HepG2 (cell line): ENCODE measurements around the gene CGNL1. TPM values are rescaled to one million over a fixed set of nuclear protein-coding genes. Genes with fewer than 3 reads are reported as not detected.
A peak's percentile ranks its signal among the peaks of the same experiment; 100 is the strongest.

ENCODE experiments used
- ATM ChIP-seq: fragments of 450-650 bp; IDR thresholded peaks from 2 replicates; pipeline ENCODE4 v1.7.1; 2017; ENCODE audit warnings: mild to moderate bottlenecking, borderline replicate concordance
- DMTF1 ChIP-seq: sonication (generic); formaldehyde crosslinking; IDR thresholded peaks from 2 replicates; pipeline ENCODE4 v1.4.0; 2020; ENCODE audit warnings: mild to moderate bottlenecking, missing genetic modification reagents
- FIP1L1 ChIP-seq: fragments of 200-400 bp; formaldehyde crosslinking; IDR thresholded peaks from 2 replicates; pipeline ENCODE4 v1.6.1; 2018; ENCODE audit warnings: low read depth, mild to moderate bottlenecking, low read length, moderate library complexity, borderline replicate concordance; ENCODE audit not compliant: insufficient read depth
- FOXA1 ChIP-seq, 2 experiments: fragments of 450-650 bp in 1 of 2; sonication (generic) in 1 of 2; formaldehyde crosslinking in 1 of 2; IDR thresholded peaks; 2 replicates each; pipeline versions ENCODE4 v1.4.0 to v1.6.1; 2016 to 2020; ENCODE audit warnings: missing genetic modification reagents in 1 of 2
- HIVEP1 ChIP-seq: sonication (generic); formaldehyde crosslinking; IDR thresholded peaks from 2 replicates; pipeline ENCODE4 v1.4.0; 2020; ENCODE audit warnings: mild to moderate bottlenecking, missing genetic modification reagents
- JDP2 ChIP-seq: sonication (generic); formaldehyde crosslinking; IDR thresholded peaks from 2 replicates; pipeline ENCODE4 v1.8.1; 2022; ENCODE audit warnings: missing genetic modification reagents, borderline replicate concordance
- NFE2L1 ChIP-seq: sonication (generic); formaldehyde crosslinking; IDR thresholded peaks from 2 replicates; pipeline ENCODE4 v1.4.0; 2020; ENCODE audit warnings: missing genetic modification reagents, mild to moderate bottlenecking, borderline replicate concordance
- PATZ1 ChIP-seq: sonication (generic); formaldehyde crosslinking; IDR thresholded peaks from 2 replicates; pipeline ENCODE4 v1.4.0; 2020; ENCODE audit warnings: missing genetic modification reagents
- RERE ChIP-seq: IDR thresholded peaks from 2 replicates; pipeline ENCODE4 v1.6.1; 2016; ENCODE audit warnings: low read depth, missing genetic modification reagents, missing compliant biosample characterization
- SP5 ChIP-seq: IDR thresholded peaks from 2 replicates; pipeline ENCODE4 v1.6.1; 2016; ENCODE audit warnings: low read depth, borderline replicate concordance
- TCF7L2 ChIP-seq: IDR thresholded peaks from 2 replicates; pipeline ENCODE4 v1.6.1; 2011; ENCODE audit warnings: mild to moderate bottlenecking, low read depth, low read length, moderate library complexity
- ZGPAT ChIP-seq: IDR thresholded peaks from 2 replicates; pipeline ENCODE4 v1.6.1; 2016; ENCODE audit warnings: mild to moderate bottlenecking
- ZNF251 ChIP-seq: sonication (generic); formaldehyde crosslinking; IDR thresholded peaks from 2 replicates; pipeline ENCODE4 v1.9.0; 2021; ENCODE audit warnings: mild to moderate bottlenecking, missing genetic modification reagents
- ZNF264 ChIP-seq: sonication (generic); formaldehyde crosslinking; IDR thresholded peaks from 2 replicates; pipeline ENCODE4 v1.4.0; 2020; ENCODE audit warnings: missing genetic modification reagents
- ZNF354B ChIP-seq: sonication (generic); formaldehyde crosslinking; IDR thresholded peaks from 2 replicates; pipeline ENCODE4 v1.8.0; 2022; ENCODE audit warnings: mild to moderate bottlenecking, missing genetic modification reagents
- ZNF644 ChIP-seq: IDR thresholded peaks from 2 replicates; pipeline ENCODE4 v1.6.1; 2016; ENCODE audit warnings: low read depth
- ZNF709 ChIP-seq: sonication (generic); formaldehyde crosslinking; IDR thresholded peaks from 2 replicates; pipeline ENCODE4 v1.5.0; 2020; ENCODE audit warnings: mild to moderate bottlenecking, missing genetic modification reagents
- ZNF773 ChIP-seq: sonication (generic); formaldehyde crosslinking; IDR thresholded peaks from 2 replicates; pipeline ENCODE4 v1.4.0; 2020; ENCODE audit warnings: missing genetic modification reagents, borderline replicate concordance
- polyA plus RNA-seq, 8 experiments: library from polyadenylated mRNA; depleted of rRNA in 3 of 8; stranded (reverse) in 7 of 8; unstranded in 1 of 8; fragments of >200 nt; fragmentation: Illumina TruSeq in 4 of 8; extraction: Trizol in 4 of 8; gene quantifications; 2 replicates each; pipeline versions ENCODE4 v1.2.1 to v1.2.3, GENCODE V29; 2011 to 2016; ENCODE audit warnings: low read depth in 4 of 8, missing spikeins in 1 of 8, mixed read lengths in 1 of 8; ENCODE audit not compliant: insufficient read depth in 1 of 8
- total RNA-seq, 5 experiments: library from RNA; depleted of rRNA; stranded (reverse); fragments of >200 nt; fragmentation: Illumina TruSeq; extraction: Trizol; gene quantifications; 2 replicates each; pipeline ENCODE4 v1.2.3, GENCODE V29; 2016; ENCODE audit warnings: low read depth in 1 of 5
- TF ChIP-seq, protein P1 (sequence below): sonication (generic); formaldehyde crosslinking; IDR thresholded peaks from 2 replicates; pipeline ENCODE4 v1.5.0; 2020; ENCODE audit warnings: missing genetic modification reagents

Gene CGNL1
- total and polyA plus RNA-seq, 2 of the 13 experiments (the other 11 are each of a cell fraction or from before 2014, with no cell fraction given): 5.6 to 15.6 TPM

DNA sequence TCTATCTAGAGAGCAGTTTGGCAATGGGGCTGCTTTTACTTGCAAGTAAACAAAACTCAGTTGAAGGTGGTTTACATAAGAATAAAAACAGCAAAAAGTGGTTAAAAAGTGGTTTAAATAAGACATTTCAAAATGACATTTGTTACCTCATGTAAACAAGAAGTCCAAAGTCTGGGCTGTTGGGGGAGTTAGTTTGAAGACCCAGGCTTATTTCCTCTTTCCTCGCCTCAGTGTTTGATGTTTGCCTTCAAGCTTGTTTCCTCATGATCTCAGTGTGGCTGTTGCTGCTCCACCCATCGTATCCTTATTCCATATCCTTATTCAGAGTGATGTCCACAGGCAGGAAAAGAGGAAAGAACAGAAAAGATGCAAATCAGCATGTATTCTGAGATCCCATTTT is 15.2 kb downstream of the CGNL1 start (continued):
- TF ChIP-seq ZGPAT (CRISPR knock-in tag) (peak; percentile 22; the same call in 1 of the 2 replicates), NFE2L1 (CRISPR knock-in tag) (no peak), ATM (no peak), ZNF644 (CRISPR knock-in tag) (no peak), DMTF1 (no peak), ZNF709 (no peak), HIVEP1 (CRISPR knock-in tag) (no peak), FIP1L1 (no peak), ZNF773 (CRISPR knock-in tag) (no peak), PATZ1 (CRISPR knock-in tag) (no peak), SP5 (CRISPR knock-in tag) (peak; percentile 49; the same call in 1 of the 2 replicates), TCF7L2 (no peak), FOXA1 (IDR thresholded peaks at IDR 0.05) (no peak), FOXA1 (CRISPR knock-in tag; IDR thresholded peaks at IDR 0.05) (peak; percentile 57), ZNF264 (CRISPR knock-in tag) (no peak), JDP2 (CRISPR knock-in tag) (no peak), RERE (no peak), ZNF251 (no peak), ZNF354B (CRISPR knock-in tag) (no peak)
- TF ChIP-seq, protein P1, sequence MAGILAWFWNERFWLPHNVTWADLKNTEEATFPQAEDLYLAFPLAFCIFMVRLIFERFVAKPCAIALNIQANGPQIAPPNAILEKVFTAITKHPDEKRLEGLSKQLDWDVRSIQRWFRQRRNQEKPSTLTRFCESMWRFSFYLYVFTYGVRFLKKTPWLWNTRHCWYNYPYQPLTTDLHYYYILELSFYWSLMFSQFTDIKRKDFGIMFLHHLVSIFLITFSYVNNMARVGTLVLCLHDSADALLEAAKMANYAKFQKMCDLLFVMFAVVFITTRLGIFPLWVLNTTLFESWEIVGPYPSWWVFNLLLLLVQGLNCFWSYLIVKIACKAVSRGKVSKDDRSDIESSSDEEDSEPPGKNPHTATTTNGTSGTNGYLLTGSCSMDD (CRISPR knock-in tag): no peak
